Lung (tissue), 12 donors: ENCODE results near the gene SFXN2. TPM values are rescaled to one million over a fixed set of nuclear protein-coding genes. Genes with fewer than 3 reads are reported as not detected.

Source experiments
- ATAC-seq: fragments of 200-7000 bp; cut with Tn5 transposase; one replicate; pipeline ENCODE4 v1.9.1; 2020; ENCODE audit warnings: moderate number of reproducible peaks; ENCODE audit not compliant: insufficient read depth, low FRiP score
- DNase-seq, 3 donors: peaks; one replicate each; pipeline ENCODE4 v3.0.0-alpha.2; 2013 to 2017
- H3K27ac ChIP-seq, 2 donors: one replicate each; pipeline ENCODE4 v1.5.1; 2013; ENCODE audit warnings: mild to moderate bottlenecking in 2 of 2, moderate library complexity in 2 of 2, control low read depth in 1 of 2, inconsistent platforms in 1 of 2, low read depth in 1 of 2, low read length in 1 of 2
- H3K27me3 ChIP-seq, 3 donors: one replicate each; pipeline ENCODE4 v1.5.1; 2013; ENCODE audit warnings: low read length in 2 of 3; ENCODE audit not compliant: control insufficient read depth in 3 of 3, insufficient read depth in 3 of 3
- H3K36me3 ChIP-seq, 4 donors: one replicate each; pipeline ENCODE4 v1.5.1; 2013; ENCODE audit warnings: low read length in 4 of 4, mild to moderate bottlenecking in 1 of 4, moderate library complexity in 1 of 4; ENCODE audit not compliant: control insufficient read depth in 4 of 4, insufficient read depth in 4 of 4
- H3K4me1 ChIP-seq, 5 donors: one replicate each; pipeline ENCODE4 v1.5.1; 2013; ENCODE audit warnings: low read length in 5 of 5, mild to moderate bottlenecking in 2 of 5, moderate library complexity in 1 of 5; ENCODE audit not compliant: control insufficient read depth in 5 of 5, insufficient read depth in 5 of 5
- H3K4me3 ChIP-seq: one replicate; pipeline ENCODE4 v1.5.1; 2013; ENCODE audit warnings: mild to moderate bottlenecking, control low read depth, moderate library complexity
- H3K9ac ChIP-seq, 2 donors: one replicate each; pipeline ENCODE4 v1.5.1; 2013; ENCODE audit warnings: low read length in 2 of 2, control low read depth in 1 of 2; ENCODE audit not compliant: insufficient read depth in 1 of 2
- H3K9me3 ChIP-seq, 4 donors: one replicate each; pipeline ENCODE4 v1.5.1; 2013; ENCODE audit warnings: low read length in 3 of 4, mild to moderate bottlenecking in 1 of 4, moderate library complexity in 1 of 4; ENCODE audit not compliant: control insufficient read depth in 4 of 4, insufficient read depth in 3 of 4
- WGBS, 2 donors: extraction: QIAGEN DNeasy Blood & Tissue Kit; methylation state at CpG; one replicate each; pipeline ENCODE4 v1.1.7; 2013; 5-methylcytosine and 5-hydroxymethylcytosine counted together
- polyA plus RNA-seq, 2 donors: library from polyadenylated mRNA; stranded (reverse); fragments of 200-250 nt; gene quantifications; one replicate each; pipeline ENCODE4 v1.2.1, GENCODE V29; 2013
- total RNA-seq, 2 donors: library from RNA; depleted of rRNA in 1 of 2; stranded (reverse); fragments of >200 nt in 1 of 2; gene quantifications; one replicate each; pipeline ENCODE4 v1.2.1, GENCODE V29; 2014 to 2021
- TF ChIP-seq, protein P1 (sequence below): IDR thresholded peaks from 2 replicates; pipeline ENCODE4 v1.5.1; 2012; ENCODE audit warnings: mild to moderate bottlenecking; ENCODE audit errors: control extremely low read depth, extremely low read depth
- donor health status: control.
- donor health status: control.
- donor health status: Bipolar disorder and iron deficiency.
- donor health status: healthy.
- donor health status: DM: yes; HTN: yes; CAD: no.

The SFXN2 gene
- total and polyA plus RNA-seq, 4 donors, result 10.8 to 27.0 (median 14.0) TPM

DNA sequence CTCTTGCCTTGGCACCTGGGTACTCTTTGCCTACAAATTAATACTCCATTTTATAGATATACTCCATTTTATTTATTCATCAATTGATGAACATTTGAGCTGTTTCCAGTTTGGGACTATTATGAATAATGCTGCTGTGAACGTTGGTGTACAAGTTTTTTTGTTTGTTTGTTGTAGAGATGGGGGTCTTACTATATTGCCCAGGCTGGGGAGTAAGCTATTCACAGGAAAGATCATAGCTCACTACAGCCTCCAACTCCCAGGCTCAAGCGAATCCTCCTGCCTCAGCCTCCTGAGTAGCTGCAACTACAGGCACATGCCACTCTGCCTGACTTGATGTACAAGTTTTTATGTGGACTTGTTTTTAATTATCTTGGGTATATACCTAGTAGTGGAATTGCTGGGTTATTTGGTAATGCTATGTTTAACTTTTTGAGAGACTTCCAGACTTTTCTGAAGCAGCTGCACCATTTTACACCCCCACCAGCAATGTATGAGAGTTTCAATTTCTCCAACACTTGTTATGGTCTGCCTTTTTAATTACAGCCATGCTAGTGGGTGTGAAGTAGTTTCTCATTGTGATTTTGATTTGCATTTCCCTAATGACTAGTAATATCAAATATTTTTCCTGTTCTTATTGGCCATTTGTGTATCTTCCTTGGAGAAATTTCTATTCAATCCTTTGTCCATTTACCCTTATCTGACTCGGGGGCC lies 45.2 kb downstream of the SFXN2 start:
- DNase-seq (no peak), ATAC-seq (no peak)
- TF ChIP-seq, protein P1, sequence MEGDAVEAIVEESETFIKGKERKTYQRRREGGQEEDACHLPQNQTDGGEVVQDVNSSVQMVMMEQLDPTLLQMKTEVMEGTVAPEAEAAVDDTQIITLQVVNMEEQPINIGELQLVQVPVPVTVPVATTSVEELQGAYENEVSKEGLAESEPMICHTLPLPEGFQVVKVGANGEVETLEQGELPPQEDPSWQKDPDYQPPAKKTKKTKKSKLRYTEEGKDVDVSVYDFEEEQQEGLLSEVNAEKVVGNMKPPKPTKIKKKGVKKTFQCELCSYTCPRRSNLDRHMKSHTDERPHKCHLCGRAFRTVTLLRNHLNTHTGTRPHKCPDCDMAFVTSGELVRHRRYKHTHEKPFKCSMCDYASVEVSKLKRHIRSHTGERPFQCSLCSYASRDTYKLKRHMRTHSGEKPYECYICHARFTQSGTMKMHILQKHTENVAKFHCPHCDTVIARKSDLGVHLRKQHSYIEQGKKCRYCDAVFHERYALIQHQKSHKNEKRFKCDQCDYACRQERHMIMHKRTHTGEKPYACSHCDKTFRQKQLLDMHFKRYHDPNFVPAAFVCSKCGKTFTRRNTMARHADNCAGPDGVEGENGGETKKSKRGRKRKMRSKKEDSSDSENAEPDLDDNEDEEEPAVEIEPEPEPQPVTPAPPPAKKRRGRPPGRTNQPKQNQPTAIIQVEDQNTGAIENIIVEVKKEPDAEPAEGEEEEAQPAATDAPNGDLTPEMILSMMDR, result no peak
- no peaks in the 10 kb centered on the region for H3K27me3 ChIP-seq
- no peak overlapping the region for H3K4me3 ChIP-seq
- H3K4me1 ChIP-seq, result peaks cover 0 to 7% (median 0%) of the 10 kb centered on the region in 5 donors
- H3K9ac ChIP-seq, result no peak overlapping the region
- WGBS, 2 donors, result 91 to 98% methylated on average over 3 of the region's 3 CpGs
- no peaks in the 10 kb centered on the region for H3K9me3 ChIP-seq
- no peak overlapping the region for H3K27ac ChIP-seq
- peaks cover 0 to 4% (median under 1%) of the 10 kb centered on the region in 4 donors for H3K36me3 ChIP-seq

DNA sequence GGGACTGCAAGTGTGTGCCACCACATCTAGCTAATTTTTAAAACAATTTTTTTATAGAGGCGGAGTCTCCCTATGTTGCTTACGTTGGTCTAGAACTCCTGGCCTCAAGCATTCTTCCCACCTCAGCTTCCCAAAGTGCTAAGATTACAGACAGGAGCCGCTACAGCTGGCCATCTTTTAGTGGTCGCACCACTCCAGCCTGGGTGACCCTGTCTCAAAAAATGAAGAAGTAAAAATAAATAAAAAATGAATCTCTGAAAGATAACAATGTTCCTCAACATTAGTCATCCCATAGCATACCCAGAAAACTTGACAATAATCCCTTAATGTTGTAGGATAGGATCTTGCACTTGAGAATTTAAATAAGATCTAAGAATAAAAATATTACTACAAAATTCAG lies 47.5 kb downstream of the SFXN2 start:
- TF ChIP-seq, protein P1, result no peak
- Histone ChIP-seq H3K4me3 (no peak overlapping the region), H3K27me3 (no peaks in the 10 kb centered on the region), H3K36me3 (peaks cover 0 to 9% (median under 1%) of the 10 kb centered on the region in 4 donors), H3K27ac (no peak overlapping the region), H3K9ac (no peak overlapping the region), H3K9me3 (no peaks in the 10 kb centered on the region), H3K4me1 (peaks cover 0 to 12% (median 6%) of the 10 kb centered on the region in 5 donors)
- 95 to 97% methylated on average over 4 of the region's 4 CpGs for WGBS, 2 donors
- no peak for DNase-seq
- no peak for ATAC-seq

DNA sequence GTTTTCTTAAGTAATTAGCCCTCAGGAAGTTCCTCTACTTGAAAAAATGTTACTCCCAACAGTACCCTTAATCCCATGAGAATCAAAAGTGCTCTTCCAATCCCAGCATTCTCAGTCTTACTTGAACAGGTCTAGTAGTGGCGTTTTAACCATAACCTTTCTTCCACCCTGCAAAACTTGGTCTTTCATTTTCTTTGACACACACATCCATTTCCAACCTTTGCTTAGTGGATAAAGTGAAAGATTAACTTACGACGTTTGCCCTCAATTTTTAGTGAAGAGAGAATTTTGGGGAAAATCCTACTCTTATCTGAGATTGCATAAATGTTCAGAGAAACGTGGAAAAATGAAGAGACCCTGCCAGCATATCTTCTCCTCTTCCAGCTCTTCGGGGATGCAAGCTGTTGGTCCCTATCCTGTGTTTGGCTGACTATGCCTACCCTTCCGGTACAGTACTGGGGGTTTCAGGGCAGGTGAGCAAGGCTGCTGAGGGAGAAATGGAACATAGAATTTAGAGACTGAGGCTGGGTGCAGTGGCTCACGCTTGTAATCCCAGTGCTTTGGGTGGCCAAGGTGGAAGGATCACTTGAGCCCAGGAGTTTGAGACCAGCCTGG lies 48.1 kb downstream of the SFXN2 start:
- Histone ChIP-seq H3K27ac (peak overlapping the region; percentile 8 to 10), H3K36me3 (peaks cover 0 to 9% (median 0%) of the 10 kb centered on the region in 4 donors), H3K9me3 (no peaks in the 10 kb centered on the region), H3K4me1 (peaks cover 0 to 18% (median 10%) of the 10 kb centered on the region in 5 donors), H3K4me3 (no peak overlapping the region), H3K27me3 (no peaks in the 10 kb centered on the region), H3K9ac (no peak overlapping the region)
- TF ChIP-seq, protein P1, result no peak
- DNase-seq, result no peak
- no peak for ATAC-seq
- 70 to 79% methylated on average over 7 of the region's 7 CpGs for WGBS, 2 donors
